Fibroblast of gingiva (primary cell): ENCODE data around the gene RAPGEF1.

Source experiments
- DNase-seq: peaks from one replicate; pipeline ENCODE4 v3.0.0-alpha.2; 2011; ENCODE audit warnings: low read depth

The RAPGEF1 gene

DNA sequence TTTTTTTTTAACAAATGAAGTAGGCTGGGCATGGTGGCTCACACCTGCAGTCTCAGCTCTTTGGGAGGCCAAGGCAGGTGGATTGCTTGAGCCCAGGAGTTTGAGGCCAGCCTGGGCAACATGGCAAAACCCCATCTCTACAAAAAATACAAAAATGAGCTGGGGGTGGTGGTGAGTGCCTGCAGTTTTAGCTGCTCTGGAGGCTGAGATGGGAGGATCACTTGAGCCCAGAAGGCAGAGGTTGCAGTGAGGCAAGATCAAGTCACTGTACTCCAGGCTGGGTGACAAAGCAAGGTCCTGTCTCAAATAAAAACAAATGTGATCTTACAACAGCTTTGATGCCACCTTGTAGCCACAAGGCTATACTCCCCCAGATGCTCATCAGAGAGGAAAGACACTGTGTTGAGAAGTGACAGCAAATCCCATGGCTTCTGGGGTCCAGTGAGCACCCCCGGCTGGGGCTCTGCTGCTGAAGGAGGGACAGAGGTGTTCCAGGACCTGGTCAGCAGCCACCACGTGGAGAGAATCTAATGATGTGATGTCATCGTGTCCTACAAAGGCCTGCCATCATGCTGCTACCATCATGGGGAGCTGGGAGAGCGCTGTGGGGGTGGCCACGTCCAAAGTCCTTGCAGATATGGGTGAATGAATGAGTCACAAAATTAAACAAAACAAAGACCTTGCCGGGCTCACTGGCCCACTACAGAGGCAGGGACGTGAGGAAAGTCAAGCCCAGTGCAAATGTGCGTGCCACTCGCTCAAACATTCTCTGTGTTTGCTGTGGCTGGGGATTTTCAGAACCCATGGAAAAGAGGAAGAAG, 133.9 kb downstream of the RAPGEF1 start:
- DNase-seq, result no peak

DNA sequence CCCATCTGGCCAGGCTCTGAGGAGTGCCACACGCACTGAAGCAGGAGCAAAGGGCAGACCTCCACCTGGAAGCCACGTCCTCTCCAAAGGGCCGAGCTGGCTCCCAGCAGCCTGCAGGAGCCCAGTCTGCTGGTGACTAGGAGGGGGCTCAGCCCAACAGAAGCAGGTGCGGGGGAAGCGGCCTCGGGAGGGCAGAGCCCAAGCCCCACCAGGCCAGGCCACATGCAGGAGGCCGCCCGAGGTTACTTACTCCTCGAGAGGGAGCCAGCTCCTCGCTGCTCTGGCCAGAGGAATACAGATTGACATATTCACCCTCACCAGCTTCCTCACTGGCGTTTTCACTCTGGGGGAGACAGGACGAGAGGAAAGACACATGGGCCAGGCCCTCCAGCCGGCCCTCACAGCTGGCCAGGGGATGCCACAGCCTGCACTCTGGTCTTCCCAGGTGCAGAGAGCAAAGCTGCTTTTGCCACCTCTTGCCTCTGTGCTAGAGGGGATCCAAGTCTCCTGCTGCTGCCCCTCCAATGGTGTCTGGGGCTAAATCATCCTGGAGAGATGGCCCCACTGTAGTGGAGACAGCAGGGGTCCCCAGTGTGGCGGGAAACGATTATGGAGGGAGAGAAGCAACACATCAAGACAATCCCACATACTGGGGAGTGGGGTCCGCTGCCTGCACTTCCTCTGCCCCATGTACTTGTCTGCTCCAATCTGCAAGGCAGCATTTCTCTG, 136.0 kb downstream of the RAPGEF1 start:
- DNase-seq, result no peak

DNA sequence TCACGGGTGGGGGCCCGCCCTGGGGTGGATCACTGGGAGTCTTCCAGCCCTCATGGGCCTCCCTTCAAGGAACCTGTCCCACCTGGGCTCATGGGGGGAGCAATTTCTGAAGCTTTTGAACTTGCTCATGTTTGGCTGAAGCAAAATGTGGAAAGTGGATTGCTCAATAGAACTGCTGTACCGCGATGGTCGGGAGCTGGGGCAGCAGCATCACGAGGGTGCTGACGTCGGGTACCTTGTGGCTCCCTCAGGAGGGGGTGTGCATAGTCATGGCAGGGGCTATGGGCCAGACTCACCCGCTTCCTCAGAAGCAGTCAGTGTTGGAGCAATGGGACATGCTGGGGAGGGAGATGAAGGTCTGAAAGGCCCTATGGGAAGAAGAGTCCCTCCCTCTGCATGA, 136.7 kb downstream of the RAPGEF1 start:
- no peak for DNase-seq

DNA sequence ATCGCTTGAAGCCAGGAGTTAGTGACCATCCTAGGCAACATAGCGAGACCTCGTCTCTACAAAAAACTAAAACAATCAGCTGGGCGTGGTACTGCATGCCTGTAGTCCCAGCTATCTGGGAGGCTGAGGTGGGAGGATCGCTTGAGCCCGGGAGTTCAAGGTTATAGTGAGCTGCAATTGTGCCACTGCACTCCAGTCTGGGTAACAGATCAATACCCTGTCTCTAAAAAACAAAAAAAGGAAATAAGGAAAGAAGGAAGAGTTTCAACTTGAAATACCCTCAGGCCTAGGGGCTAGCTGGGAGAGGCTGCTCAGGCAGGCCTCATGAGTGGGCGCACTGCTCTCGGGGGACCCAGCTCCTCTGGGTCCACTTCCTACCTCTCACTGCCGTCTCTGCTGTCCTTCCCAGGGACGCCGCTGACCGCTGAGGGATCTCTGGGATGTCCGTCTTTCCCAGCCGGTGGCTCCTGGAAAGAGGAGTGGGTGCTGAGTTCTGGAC, 138.1 kb downstream of the RAPGEF1 start:
- DNase-seq, result no peak

DNA sequence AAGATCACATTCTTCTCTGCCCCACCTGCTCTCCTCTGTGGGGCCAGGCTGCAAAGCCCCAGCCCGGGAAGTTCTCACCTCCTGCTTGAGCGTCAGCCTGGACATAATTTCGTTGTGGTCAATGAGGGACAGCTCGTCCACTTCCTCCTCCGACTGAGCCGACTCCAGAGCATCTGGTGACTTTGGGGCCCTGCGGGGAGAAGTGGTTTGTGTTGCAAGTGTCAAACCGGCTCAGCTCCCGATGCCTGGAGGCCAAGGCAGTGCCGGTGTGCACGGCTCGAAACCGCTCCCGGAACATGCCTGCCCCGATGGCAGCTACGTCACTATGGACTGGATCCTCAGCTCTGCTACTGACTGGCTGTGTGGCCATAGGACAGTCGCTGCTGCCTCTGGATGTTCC, 141.8 kb downstream of the RAPGEF1 start:
- no peak for DNase-seq

GRCh38 chr9:131597246-131597645, 142.6 kb downstream of the RAPGEF1 start:
- DNase-seq, result no peak

DNA sequence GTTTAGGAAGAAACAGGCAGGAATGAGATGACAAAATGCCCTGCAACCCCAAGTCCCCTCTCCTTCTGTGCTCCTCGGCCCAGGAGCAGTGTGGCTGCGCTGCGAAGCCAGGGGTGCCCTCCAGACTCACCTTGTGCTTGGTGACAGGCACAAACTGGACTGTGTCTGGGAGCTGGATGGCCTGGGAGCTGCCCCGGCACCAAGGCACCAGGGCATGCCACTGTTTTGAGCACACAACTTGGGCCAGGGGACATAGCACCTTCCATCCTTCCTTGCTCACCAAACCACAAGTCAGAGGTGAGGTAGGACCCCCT, 143.5 kb downstream of the RAPGEF1 start:
- no peak for DNase-seq

DNA sequence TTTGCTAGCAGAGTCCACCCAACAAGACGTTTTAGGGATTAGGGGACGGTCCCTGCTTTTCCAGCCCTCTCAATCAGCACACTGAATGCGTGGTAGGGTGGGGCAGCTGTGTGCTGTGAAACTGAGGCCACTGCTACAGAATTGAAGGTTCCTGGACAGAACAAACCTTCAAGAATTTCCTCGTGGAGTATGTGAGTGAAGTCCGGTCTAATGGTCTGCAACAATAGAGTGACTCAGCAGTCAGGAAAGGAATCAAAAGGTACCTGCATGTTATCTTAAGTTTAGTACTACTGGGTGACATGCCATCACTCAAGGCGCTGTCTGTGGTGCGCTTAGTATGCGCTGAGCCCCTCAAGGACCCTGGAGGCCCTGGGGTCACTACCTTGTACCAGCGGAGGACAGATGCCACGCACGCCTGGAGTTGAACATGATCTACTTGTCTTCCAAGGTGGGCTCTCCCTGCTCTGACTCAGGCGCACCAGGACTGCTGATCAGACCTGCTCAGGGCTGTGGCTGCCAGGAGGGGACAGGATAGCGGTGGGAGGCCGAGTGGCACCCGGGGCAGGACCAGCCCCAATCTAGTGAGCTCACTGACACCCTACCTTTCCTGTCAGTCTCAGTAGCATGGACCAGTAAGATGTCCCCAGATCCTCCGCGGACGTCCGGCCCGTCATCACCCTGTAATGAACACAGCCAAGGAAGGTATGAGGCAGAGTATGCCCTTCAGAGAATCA, 144.0 kb downstream of the RAPGEF1 start:
- no peak for DNase-seq

- no peak for DNase-seq
These were observed 144.8 kb downstream of the RAPGEF1 start for GRCh38 chr9:131594906-131595665.

- DNase-seq, result no peak
These were observed 145.8 kb downstream of the RAPGEF1 start for GRCh38 chr9:131593936-131594665.

DNA sequence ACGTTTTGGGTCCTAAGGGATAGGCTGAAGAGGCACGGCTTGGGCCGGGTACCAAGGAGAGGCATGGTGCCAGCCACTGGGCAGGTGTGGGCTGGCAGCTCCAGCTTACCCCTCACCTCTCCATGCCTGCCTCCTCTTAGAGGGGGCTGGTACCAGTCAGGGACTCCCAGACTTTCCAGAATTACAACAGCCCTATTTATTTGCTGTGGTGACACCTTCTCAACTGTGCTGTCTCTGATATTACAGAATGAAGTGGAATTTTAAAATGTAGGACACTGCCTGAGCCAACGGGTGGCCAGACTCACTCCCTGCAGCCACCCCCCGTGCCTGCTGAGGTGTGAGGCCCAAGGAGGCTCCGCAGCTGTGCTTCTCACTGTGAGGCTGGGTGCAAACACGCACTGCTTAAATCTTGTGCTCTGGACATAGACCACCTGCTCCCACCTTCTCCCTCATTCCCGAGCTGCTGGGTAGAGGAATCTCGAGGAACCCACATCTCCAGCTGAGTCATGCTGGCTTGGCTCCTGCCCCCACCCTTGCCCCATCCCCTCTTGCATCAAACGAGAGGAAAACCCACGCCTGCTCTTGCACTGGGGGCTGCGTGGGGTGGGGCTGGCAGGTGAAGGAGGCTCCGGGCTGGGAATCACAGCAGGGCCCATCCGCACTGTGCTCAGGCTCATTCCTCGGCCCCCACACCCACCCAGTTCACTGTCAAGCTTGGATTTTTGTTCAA, 146.6 kb downstream of the RAPGEF1 start:
- no peak for DNase-seq

DNA sequence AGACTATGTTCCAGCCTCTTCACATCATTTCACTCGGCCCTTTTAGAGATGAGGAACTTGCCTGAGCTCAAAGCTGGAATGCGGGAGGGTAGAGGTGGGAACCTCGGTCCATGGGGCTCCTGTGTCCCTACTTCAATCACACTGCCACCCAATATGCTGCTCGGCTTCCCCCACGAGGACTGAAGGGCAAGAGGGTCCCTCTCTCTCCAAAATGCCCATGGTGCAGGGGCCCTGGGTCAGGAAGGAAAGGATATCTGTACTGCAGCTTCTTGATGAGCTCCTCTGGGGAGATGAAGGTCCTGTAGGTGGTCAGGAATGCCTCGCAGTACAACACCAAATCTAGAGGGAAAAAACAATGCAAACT, 148.0 kb downstream of the RAPGEF1 start:
- DNase-seq, result no peak

- DNase-seq, result peak; percentile 58
These were observed 148.7 kb downstream of the RAPGEF1 start for GRCh38 chr9:131590907-131591844.

GRCh38 chr9:131590449-131590848, 149.4 kb downstream of the RAPGEF1 start:
- no peak for DNase-seq

- DNase-seq, result no peak
These were observed 149.9 kb downstream of the RAPGEF1 start for GRCh38 chr9:131589993-131590392.

DNA sequence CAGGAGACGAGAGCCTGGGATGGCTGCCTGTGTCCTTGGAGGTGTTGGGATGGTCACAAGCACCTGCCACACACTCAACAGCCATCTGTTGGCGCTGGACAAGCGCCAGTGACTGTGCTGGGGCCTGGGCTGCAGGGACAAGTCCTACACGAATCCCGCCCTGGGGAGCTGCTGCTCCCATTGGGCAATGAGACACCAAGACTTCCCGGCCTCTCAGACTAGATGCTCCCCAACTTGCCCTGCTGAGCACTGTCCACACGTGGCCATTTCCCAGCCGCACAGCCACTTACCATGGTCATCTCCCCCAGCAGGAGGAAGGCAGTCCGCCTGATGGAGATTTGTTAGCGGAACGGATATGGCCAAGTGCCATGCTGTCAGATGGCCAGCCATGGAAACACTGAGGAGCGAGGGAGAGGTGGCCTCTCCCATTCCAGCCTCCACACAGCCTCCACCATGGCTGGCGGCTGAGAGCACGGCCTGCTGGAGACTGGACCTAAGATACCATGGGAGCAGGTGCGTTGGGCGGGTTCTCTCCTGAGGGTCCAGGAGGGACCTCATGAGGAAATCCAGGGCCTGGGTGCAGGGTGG, 150.7 kb downstream of the RAPGEF1 start:
- DNase-seq, result no peak

GRCh38 chr9:131588396-131588795, 151.5 kb downstream of the RAPGEF1 start:
- DNase-seq, result no peak

DNA sequence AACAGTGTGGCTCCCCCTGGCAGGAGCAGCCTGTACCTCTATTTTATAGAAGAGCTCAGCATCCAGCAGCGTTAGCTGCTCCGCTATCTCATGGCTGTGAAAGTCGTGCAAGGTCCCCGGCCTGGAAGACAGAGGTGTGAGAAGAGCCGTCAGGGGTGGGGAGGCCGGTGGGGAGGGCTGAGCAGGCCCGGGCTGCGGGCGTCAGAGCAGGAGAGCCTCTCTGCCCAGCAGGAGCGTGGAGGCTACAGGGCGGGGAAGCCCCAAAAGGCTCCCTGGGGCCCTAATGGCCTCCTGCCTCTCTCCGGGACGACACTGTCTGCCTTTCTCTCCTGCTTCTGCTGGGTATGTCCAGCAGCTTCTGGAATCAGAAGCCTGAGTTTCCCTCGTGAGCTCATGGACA, 152.0 kb downstream of the RAPGEF1 start:
- DNase-seq, result no peak

DNA sequence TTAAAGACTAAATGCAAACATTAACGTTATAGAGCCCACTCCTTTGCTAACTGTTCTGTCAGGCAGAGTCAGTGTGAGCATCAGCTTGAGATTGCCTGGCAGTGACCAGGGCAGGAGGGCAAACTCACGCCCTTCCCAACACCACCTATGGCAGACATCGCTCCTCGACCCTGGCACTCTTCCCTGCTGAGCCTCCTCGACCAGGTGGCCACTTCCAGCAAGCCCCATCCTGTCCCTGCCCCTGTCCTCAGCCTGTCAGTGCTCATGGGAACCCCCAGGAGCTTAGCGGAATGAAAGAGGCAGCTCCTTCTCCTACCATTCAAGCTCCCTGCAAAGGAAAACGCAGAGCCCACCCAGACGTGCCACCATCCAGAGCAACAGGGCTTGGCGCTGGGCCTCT, 152.5 kb downstream of the RAPGEF1 start:
- DNase-seq, result no peak
